Testis (tissue), 3 donors: ENCODE data around the gene TFEB. TPM values are rescaled to one million over a fixed set of nuclear protein-coding genes. Genes with fewer than 3 reads are reported as not detected.

Experiments
- DNase-seq: peaks from one replicate; pipeline ENCODE4 v3.0.0-alpha.2; 2019
- H3K27ac ChIP-seq, 2 donors: fragments of 200-600 bp; sonication (generic); one replicate each; pipeline ENCODE4 v1.5.1; 2019
- H3K27me3 ChIP-seq: fragments of 200-600 bp; sonication (generic); one replicate; pipeline ENCODE4 v1.5.1; 2019
- H3K36me3 ChIP-seq: fragments of 200-600 bp; sonication (generic); one replicate; pipeline ENCODE4 v1.5.1; 2017; ENCODE audit warnings: low read depth; ENCODE audit errors: missing control alignments
- H3K4me1 ChIP-seq: fragments of 200-600 bp; sonication (generic); one replicate; pipeline ENCODE4 v1.5.1; 2019
- H3K4me3 ChIP-seq, 2 donors: fragments of 200-600 bp; sonication (generic); one replicate each; pipeline ENCODE4 v1.5.1; 2017 to 2019
- H3K9me3 ChIP-seq: fragments of 200-600 bp; sonication (generic); one replicate; pipeline ENCODE4 v1.5.1; 2017
- POLR2A ChIP-seq: fragments of 450-650 bp; IDR thresholded peaks from one replicate; pipeline ENCODE4 v1.6.1; 2017; ENCODE audit warnings: antibody characterized with exemption, mild to moderate bottlenecking, moderate library complexity
- WGBS, 2 donors: methylation state at CpG; one replicate each; pipeline ENCODE4 v1.1.5; 2018; 5-methylcytosine and 5-hydroxymethylcytosine counted together
- intact Hi-C: fragments of 100-400 bp; cut with DNase I; formaldehyde crosslinking; loops from one replicate; pipeline ENCODE4 v1.15.1; 2023; ENCODE audit warnings: low total_unique reads
- polyA plus RNA-seq: library from polyadenylated mRNA; stranded (reverse); fragments of 350-450 nt; fragmentation: Illumina TruSeq; extraction: RNeasy Lipid Tissue Mini Kit (QIAGEN cat#74804); gene quantifications from one replicate; pipeline ENCODE4 v1.2.3, GENCODE V29; 2014; ENCODE audit warnings: low read depth, low replicate concordance; ENCODE audit not compliant: insufficient read depth
- total RNA-seq, 2 donors: library from RNA; depleted of rRNA; stranded (reverse); fragments of >200 nt; gene quantifications; one replicate each; pipeline ENCODE4 v1.2.3, GENCODE V29; 2016
- TF ChIP-seq, protein P1 (sequence below), 3 experiments: fragments of 450-650 bp in 2 of 3; fragments of 200-600 bp in 1 of 3; sonication (generic) in 1 of 3; IDR thresholded peaks; one replicate each; pipeline ENCODE4 v1.5.1; 2016 to 2019; ENCODE audit warnings: antibody characterized with exemption in 3 of 3, mild to moderate bottlenecking in 2 of 3, moderate library complexity in 1 of 3

Gene TFEB
- total and polyA plus RNA-seq, 3 donors from 2014 or later = 4.5 to 6.3 (median 5.2) TPM

DNA sequence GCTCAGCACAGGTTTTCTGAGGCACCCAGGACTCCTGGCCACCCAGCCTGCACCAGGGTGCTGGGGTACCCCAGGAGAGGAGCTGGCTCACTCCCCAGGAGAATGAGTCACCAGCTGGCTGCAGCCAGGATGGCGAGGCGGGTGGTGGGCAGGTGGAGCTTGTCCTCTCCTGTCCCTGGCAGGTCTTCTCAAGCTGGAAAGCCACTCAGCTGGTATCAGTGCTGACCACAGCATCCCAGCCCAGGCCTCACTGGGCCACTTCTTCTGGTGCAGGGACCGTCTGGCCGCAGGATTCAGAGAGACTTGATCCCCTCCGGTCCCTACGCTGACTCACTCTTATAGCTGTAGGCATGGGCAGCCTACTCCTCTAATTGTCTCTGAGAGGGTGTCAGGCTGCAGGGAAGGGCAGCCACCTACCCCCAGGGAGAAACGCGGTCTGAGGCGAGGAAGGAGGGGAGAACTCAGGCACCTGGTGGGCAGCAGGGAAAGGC lies 22.2 kb downstream of the TFEB start:
- H3K36me3 ChIP-seq = no peaks in the 10 kb centered on the region
- H3K9me3 ChIP-seq = no peaks in the 10 kb centered on the region
- H3K4me1 ChIP-seq = peaks cover 32% of the 10 kb centered on the region
- WGBS, 2 donors = 68 to 69% methylated on average over 4 to 9 of the region's 9 CpGs
- no peak overlapping the region for H3K4me3 ChIP-seq
- no peaks in the 10 kb centered on the region for H3K27me3 ChIP-seq
- TF ChIP-seq POLR2A = no peak
- TF ChIP-seq, protein P1, sequence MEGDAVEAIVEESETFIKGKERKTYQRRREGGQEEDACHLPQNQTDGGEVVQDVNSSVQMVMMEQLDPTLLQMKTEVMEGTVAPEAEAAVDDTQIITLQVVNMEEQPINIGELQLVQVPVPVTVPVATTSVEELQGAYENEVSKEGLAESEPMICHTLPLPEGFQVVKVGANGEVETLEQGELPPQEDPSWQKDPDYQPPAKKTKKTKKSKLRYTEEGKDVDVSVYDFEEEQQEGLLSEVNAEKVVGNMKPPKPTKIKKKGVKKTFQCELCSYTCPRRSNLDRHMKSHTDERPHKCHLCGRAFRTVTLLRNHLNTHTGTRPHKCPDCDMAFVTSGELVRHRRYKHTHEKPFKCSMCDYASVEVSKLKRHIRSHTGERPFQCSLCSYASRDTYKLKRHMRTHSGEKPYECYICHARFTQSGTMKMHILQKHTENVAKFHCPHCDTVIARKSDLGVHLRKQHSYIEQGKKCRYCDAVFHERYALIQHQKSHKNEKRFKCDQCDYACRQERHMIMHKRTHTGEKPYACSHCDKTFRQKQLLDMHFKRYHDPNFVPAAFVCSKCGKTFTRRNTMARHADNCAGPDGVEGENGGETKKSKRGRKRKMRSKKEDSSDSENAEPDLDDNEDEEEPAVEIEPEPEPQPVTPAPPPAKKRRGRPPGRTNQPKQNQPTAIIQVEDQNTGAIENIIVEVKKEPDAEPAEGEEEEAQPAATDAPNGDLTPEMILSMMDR (IDR thresholded peaks at IDR 0.05) = no peak
- peak overlapping the region in 1 of 2 donors; percentile 12 for H3K27ac ChIP-seq
- intact Hi-C loops = no loop called here
- no peak for DNase-seq

DNA sequence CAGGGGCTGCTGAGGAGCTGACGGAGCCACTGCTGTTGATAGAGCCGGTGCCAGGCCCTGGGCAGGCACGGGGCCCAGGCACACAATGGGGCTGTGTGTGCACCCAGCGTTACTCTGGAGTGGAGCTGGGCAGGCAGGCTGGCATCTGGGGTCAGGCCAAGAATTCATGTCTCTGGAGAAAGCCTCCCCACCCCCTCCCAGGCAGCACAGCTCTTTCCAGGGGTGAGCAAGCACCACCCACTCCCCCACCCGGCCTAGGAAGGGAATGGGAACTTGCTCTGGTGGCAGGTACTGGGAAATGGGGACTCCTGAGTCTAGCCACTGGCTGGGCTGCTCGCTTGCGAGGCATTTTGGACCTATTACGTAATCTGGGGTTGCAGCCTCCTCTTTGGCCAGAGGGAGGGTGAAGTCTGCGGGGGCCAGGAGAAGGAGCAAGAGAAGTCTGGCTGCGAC lies 22.7 kb downstream of the TFEB start:
- no peaks in the 10 kb centered on the region for H3K9me3 ChIP-seq
- WGBS, 2 donors = 66 to 93% methylated on average over 9 of the region's 10 CpGs
- no peak overlapping the region for H3K4me3 ChIP-seq
- DNase-seq = peak; percentile 90
- intact Hi-C loops = no loop called here
- H3K27me3 ChIP-seq = no peaks in the 10 kb centered on the region
- TF ChIP-seq, protein P1 (IDR thresholded peaks at IDR 0.05) = no peak
- TF ChIP-seq POLR2A = no peak
- peak overlapping the region in 1 of 2 donors; percentile 14 for H3K27ac ChIP-seq
- H3K36me3 ChIP-seq = no peaks in the 10 kb centered on the region
- H3K4me1 ChIP-seq = peaks cover 32% of the 10 kb centered on the region

DNA sequence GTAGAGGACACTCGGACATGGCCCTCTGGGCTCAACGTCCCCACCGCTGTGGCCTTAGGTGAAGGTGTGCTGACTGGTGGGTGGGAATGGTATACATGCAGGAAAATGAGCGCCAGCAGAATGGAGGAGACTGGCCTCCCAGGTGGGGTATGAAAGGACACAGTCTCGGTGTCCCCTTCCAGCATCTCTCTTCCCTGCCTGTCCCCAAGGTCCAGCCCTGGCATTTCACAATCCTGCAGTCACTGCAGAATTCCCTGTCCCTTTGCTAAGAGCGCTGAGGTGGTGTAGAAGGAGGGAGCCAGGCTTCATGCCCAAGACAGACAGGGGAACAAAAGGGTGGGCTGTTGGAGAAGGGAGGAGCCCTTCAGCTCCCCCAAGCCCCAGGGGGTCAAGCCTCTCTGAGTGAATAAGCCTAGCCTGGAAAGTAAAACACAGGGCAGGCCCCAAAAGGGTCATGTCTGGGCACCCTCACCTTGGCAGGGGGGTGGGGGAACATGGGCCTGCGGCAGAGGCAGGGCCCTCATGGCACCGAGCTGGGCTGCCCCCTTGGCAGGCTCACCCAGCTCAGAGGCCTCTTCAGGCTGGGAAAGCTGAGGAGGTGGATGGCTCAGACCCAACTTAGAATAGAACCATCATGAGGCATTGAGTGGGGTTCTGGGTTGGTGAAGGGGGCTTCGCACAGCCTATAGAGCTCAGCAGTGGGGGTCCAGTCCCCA lies 23.9 kb downstream of the TFEB start:
- Histone ChIP-seq H3K4me1 (peaks cover 25% of the 10 kb centered on the region), H3K27ac (no peak overlapping the region), H3K4me3 (no peak overlapping the region), H3K27me3 (no peaks in the 10 kb centered on the region), H3K9me3 (no peaks in the 10 kb centered on the region), H3K36me3 (no peaks in the 10 kb centered on the region)
- 84 to 92% methylated on average over 7 to 9 of the region's 9 CpGs for WGBS, 2 donors
- intact Hi-C loops = no loop called here
- DNase-seq = no peak
- TF ChIP-seq POLR2A = no peak
- TF ChIP-seq, protein P1 (IDR thresholded peaks at IDR 0.05) = no peak

DNA sequence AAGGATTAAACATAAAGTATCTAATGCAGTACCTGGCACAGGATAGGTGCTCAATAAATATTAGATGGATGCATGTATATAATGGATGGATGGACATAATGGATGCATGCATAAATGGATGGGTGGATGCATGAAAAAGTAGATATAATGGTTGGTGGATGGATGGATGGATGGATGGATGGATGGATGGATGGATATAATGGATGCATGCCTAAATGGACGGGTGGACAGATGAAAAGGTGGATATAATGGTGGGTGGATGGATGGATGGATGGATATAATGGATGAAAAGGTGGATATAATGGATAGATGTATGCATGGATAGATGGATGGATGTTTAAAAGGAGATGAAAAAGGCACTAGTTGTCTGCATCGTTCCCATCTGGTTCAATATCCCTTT lies 26.0 kb downstream of the TFEB start:
- intact Hi-C loops = no loop called here

More for the DNA sequence above, 26.0 kb downstream of the TFEB start:
- Histone ChIP-seq H3K9me3 (no peaks in the 10 kb centered on the region), H3K4me3 (no peak overlapping the region), H3K36me3 (no peaks in the 10 kb centered on the region), H3K27ac (no peak overlapping the region), H3K4me1 (peaks cover 19% of the 10 kb centered on the region), H3K27me3 (no peaks in the 10 kb centered on the region)
- TF ChIP-seq POLR2A = no peak
- TF ChIP-seq, protein P1 (IDR thresholded peaks at IDR 0.05) = no peak
- no peak for DNase-seq
- WGBS, 2 donors = 91 to 92% methylated on average over 2 of the region's 2 CpGs
